HEK293T (cell line): ENCODE data around the gene KLHL17.

ENCODE experiments used
- ARNT ChIP-seq: fragments of 450-650 bp; IDR thresholded peaks from 2 replicates; pipeline ENCODE4 v1.6.1; 2017; ENCODE audit warnings: mild to moderate bottlenecking
- BHLHE40 ChIP-seq: fragments of 450-650 bp; IDR thresholded peaks from 2 replicates; pipeline ENCODE4 v1.6.1; 2016; ENCODE audit warnings: mild to moderate bottlenecking, moderate library complexity, borderline replicate concordance
- CTBP1 ChIP-seq: fragments of 450-650 bp; IDR thresholded peaks from 2 replicates; pipeline ENCODE4 v1.6.1; 2016; ENCODE audit warnings: borderline replicate concordance
- L3MBTL2 ChIP-seq: fragments of 450-650 bp; conservative IDR thresholded peaks from 2 replicates; pipeline ENCODE4 v1.6.1; 2016; ENCODE audit warnings: mild to moderate bottlenecking
- NFRKB ChIP-seq: fragments of 450-650 bp; IDR thresholded peaks from 2 replicates; pipeline ENCODE4 v1.6.1; 2016; ENCODE audit warnings: mild to moderate bottlenecking, moderate library complexity
- TARDBP ChIP-seq: fragments of 450-650 bp; IDR thresholded peaks from 2 replicates; pipeline ENCODE4 v1.6.1; 2016

DNA sequence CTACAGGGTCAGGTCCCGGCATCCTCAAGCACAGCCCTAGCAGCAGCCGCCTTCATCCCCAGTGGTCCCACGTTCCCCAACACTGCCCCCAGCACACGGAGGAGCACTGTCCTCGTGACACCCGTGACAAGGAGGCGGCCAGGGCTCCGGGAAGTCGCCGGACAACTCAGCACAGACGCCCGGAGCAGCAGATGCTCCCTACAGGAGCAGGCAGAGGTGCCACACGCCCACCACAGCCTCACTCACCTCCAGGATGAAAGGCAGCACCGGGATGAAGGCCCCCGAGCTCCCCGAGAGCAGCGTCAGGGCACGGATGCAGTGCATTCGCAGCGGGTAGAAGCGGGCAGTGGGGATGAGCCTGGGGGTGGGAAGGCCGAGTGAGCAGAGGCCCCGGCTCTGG lies 9.5 kb upstream of the KLHL17 start:
- no peak for TF ChIP-seq NFRKB
- no peak for TF ChIP-seq BHLHE40
- no peak for TF ChIP-seq CTBP1
- no peak for TF ChIP-seq ARNT
- TF ChIP-seq L3MBTL2 = no peak
- no peak for TF ChIP-seq TARDBP
